WTC11 (cell line): ENCODE results near the gene HFE. TPM values are rescaled to one million over a fixed set of nuclear protein-coding genes. Genes with fewer than 3 reads are reported as not detected.

Experiments used
- ATAC-seq: fragments of 200-7000 bp; cut with Tn5 transposase; 2 replicates; pipeline ENCODE4 v1.10.0; 2021; ENCODE audit warnings: mild to moderate bottlenecking, moderate library complexity
- CTCF ChIA-PET: fragments of 300-600 bp; sonication (Branson Sonifier 250); formaldehyde crosslinking; loops from one replicate; lab custom pipeline; 2021; ENCODE audit warnings: antibody characterized with exemption; lab: Charles Lee
- POLR2A ChIA-PET: fragments of 350-600 bp; sonication (Branson Sonifier 250); formaldehyde crosslinking; loops from one replicate; lab custom pipeline; 2021; ENCODE audit warnings: antibody characterized with exemption; lab: Charles Lee
- DNase-seq: peaks from one replicate; pipeline ENCODE4 v3.0.0; 2021; ENCODE audit warnings: low spot score
- H3K27ac Mint-ChIP-seq: 2 replicates; pipeline ENCODE4 v1.8.0; 2021; ENCODE audit warnings: mixed read lengths
- H3K27me3 Mint-ChIP-seq: 2 replicates; pipeline ENCODE4 v1.8.0; 2021; ENCODE audit warnings: low read depth, mild to moderate bottlenecking, moderate library complexity, mixed read lengths
- H3K36me3 Mint-ChIP-seq: 2 replicates; pipeline ENCODE4 v1.8.0; 2021; ENCODE audit warnings: mixed read lengths
- H3K4me1 Mint-ChIP-seq: 2 replicates; pipeline ENCODE4 v1.8.0; 2022; ENCODE audit warnings: mixed read lengths
- H3K4me3 Mint-ChIP-seq: 2 replicates; pipeline ENCODE4 v1.8.0; 2021; ENCODE audit warnings: mild to moderate bottlenecking, moderate library complexity, mixed read lengths
- H3K9me3 Mint-ChIP-seq: 2 replicates; pipeline ENCODE4 v1.8.0; 2021; ENCODE audit warnings: mixed read lengths
- AFF4 ChIP-seq: sonication (generic); formaldehyde crosslinking; IDR thresholded peaks from 2 replicates; pipeline ENCODE4 v1.8.1; 2023; ENCODE audit warnings: mild to moderate bottlenecking, missing genetic modification reagents, borderline replicate concordance
- CREB1 ChIP-seq: sonication (generic); formaldehyde crosslinking; IDR thresholded peaks from 2 replicates; pipeline ENCODE4 v1.8.0; 2023; ENCODE audit warnings: mild to moderate bottlenecking, missing genetic modification reagents
- ELF4 ChIP-seq: sonication (generic); formaldehyde crosslinking; IDR thresholded peaks from 2 replicates; pipeline ENCODE4 v1.8.1; 2022; ENCODE audit warnings: low read depth, mild to moderate bottlenecking, moderate library complexity, missing genetic modification reagents
- EMX1 ChIP-seq: fragments of 250-450 bp; sonication (Bioruptor Pico); IDR thresholded peaks from 2 replicates; pipeline ENCODE4 v1.8.0; 2021; ENCODE audit warnings: mild to moderate bottlenecking
- FOXP4 ChIP-seq: sonication (generic); formaldehyde crosslinking; IDR thresholded peaks from 2 replicates; pipeline ENCODE4 v1.8.0; 2022; ENCODE audit warnings: mild to moderate bottlenecking, missing genetic modification reagents
- GRHL2 ChIP-seq: fragments of 250-450 bp; sonication (Bioruptor Pico); IDR thresholded peaks from 2 replicates; pipeline ENCODE4 v1.8.0; 2022; ENCODE audit warnings: mild to moderate bottlenecking, moderate library complexity; ENCODE audit not compliant: insufficient replicate concordance, severe bottlenecking
- NFE2L1 ChIP-seq: sonication (generic); formaldehyde crosslinking; IDR thresholded peaks from 2 replicates; pipeline ENCODE4 v1.8.1; 2023; ENCODE audit warnings: missing genetic modification reagents
- NFYB ChIP-seq: sonication (generic); formaldehyde crosslinking; conservative IDR thresholded peaks from 2 replicates; pipeline ENCODE4 v1.8.0; 2022; ENCODE audit warnings: low read depth, missing genetic modification reagents
- OVOL2 ChIP-seq: fragments of 250-450 bp; sonication (Bioruptor Pico); IDR thresholded peaks from 2 replicates; pipeline ENCODE4 v1.9.0; 2021; ENCODE audit warnings: mild to moderate bottlenecking, borderline replicate concordance
- PRDM15 ChIP-seq: sonication (generic); formaldehyde crosslinking; IDR thresholded peaks from 2 replicates; pipeline ENCODE4 v1.8.0; 2022; ENCODE audit warnings: missing genetic modification reagents
- SP1 ChIP-seq: sonication (generic); formaldehyde crosslinking; conservative IDR thresholded peaks from 2 replicates; pipeline ENCODE4 v1.8.1; 2022; ENCODE audit warnings: missing genetic modification reagents
- STAT6 ChIP-seq: sonication (generic); formaldehyde crosslinking; conservative IDR thresholded peaks from 2 replicates; pipeline ENCODE4 v1.8.1; 2023; ENCODE audit warnings: mild to moderate bottlenecking, low read depth, missing genetic modification reagents, moderate library complexity
- TEAD1 ChIP-seq: sonication (generic); formaldehyde crosslinking; IDR thresholded peaks from 2 replicates; pipeline ENCODE4 v1.8.0; 2022; ENCODE audit warnings: mild to moderate bottlenecking, missing genetic modification reagents
- TP53 ChIP-seq: sonication (generic); formaldehyde crosslinking; IDR thresholded peaks from 2 replicates; pipeline ENCODE4 v1.8.1; 2023; ENCODE audit warnings: mild to moderate bottlenecking, missing genetic modification reagents
- USF1 ChIP-seq: sonication (generic); formaldehyde crosslinking; IDR thresholded peaks from 2 replicates; pipeline ENCODE4 v1.8.0; 2022; ENCODE audit warnings: mild to moderate bottlenecking, missing genetic modification reagents
- ZBTB43 ChIP-seq: sonication (generic); formaldehyde crosslinking; IDR thresholded peaks from 2 replicates; pipeline ENCODE4 v1.8.1; 2023; ENCODE audit warnings: mild to moderate bottlenecking, missing genetic modification reagents
- ZNF396 ChIP-seq: fragments of 250-450 bp; sonication (Bioruptor Pico); IDR thresholded peaks from 2 replicates; pipeline ENCODE4 v1.8.0; 2021; ENCODE audit warnings: mild to moderate bottlenecking, moderate library complexity, borderline replicate concordance
- ZNF423 ChIP-seq: fragments of 250-450 bp; sonication (Bioruptor Pico); IDR thresholded peaks from 2 replicates; pipeline ENCODE4 v2.1.2; 2022; ENCODE audit warnings: mild to moderate bottlenecking, moderate library complexity
- ZNF512 ChIP-seq: sonication (generic); formaldehyde crosslinking; IDR thresholded peaks from 2 replicates; pipeline ENCODE4 v1.8.1; 2022; ENCODE audit warnings: missing genetic modification reagents, borderline replicate concordance
- total RNA-seq: library from RNA; stranded (reverse); gene quantifications from 3 replicates; pipeline ENCODE4 v1.2.3, GENCODE V29; 2021

HFE gene
- total RNA-seq, 1 experiment from 2014 or later = 1.9 TPM

GRCh38 chr6:26123675-26123946 lies 36.4 kb downstream of the HFE start (continued):
- TF ChIP-seq ZNF423 (CRISPR knock-in tag) (no peak), ZNF512 (CRISPR knock-in tag) (no peak), TP53 (no peak), EMX1 (CRISPR knock-in tag) (no peak), PRDM15 (CRISPR knock-in tag) (no peak), SP1 (CRISPR knock-in tag) (no peak), ELF4 (CRISPR knock-in tag) (no peak), GRHL2 (CRISPR knock-in tag) (no peak), USF1 (CRISPR knock-in tag) (no peak)

GRCh38 chr6:26123947-26124780 lies 36.9 kb downstream of the HFE start:
- DNase-seq (peak; percentile 75), ATAC-seq (peak; percentile 84)
- peaks cover 31% of the 10 kb centered on the region for H3K36me3 Mint-ChIP-seq
- H3K27ac Mint-ChIP-seq = peak overlapping the region; percentile 99
- peaks cover 42% of the 10 kb centered on the region for H3K4me1 Mint-ChIP-seq
- H3K9me3 Mint-ChIP-seq = no peaks in the 10 kb centered on the region
- H3K27me3 Mint-ChIP-seq = no peaks in the 10 kb centered on the region
- ChIA-PET CTCF (interaction anchor here (0.7 to 1.5 kb wide), 4 partner anchors 20 to 98 kb away, joined by 3 to 7 read pairs (median 4); a partner anchor contains a TSS), POLR2A (interaction anchor here (0.6 to 8.3 kb wide), 72 partner anchors 11 to 1769 kb away, joined by 3 to 563 read pairs (median 8); partner anchors contain the start of gene HFE)
- peak overlapping the region; percentile 95 for H3K4me3 Mint-ChIP-seq
- TF ChIP-seq ZBTB43 = 0 out of 2 replicates have a peak, but pooled peaks have one; percentile 67
- TF ChIP-seq STAT6 (CRISPR knock-in tag) = no peak
- TF ChIP-seq NFE2L1 (CRISPR knock-in tag) = peak; percentile 59; the same call in 1 of the 2 replicates
- TF ChIP-seq ZNF396 (CRISPR knock-in tag) = no peak
- TF ChIP-seq NFYB (CRISPR knock-in tag) = peak; percentile 73
- TF ChIP-seq CREB1 = 0 out of 2 replicates have a peak, but pooled peaks have one; percentile 34
- TF ChIP-seq TEAD1 (CRISPR knock-in tag) = peak; percentile 69
- no peak for TF ChIP-seq OVOL2 (CRISPR knock-in tag)
- TF ChIP-seq AFF4 (CRISPR knock-in tag) = peak; percentile 90
- peak; percentile 84; the same call in 1 of the 2 replicates for TF ChIP-seq FOXP4 (CRISPR knock-in tag)
